Coronary artery (tissue), 2 donors: ENCODE measurements around the gene ZDHHC3.
"Not testable (repeated sequence)": the region's sequence is repeated elsewhere in the genome, so short reads cannot be mapped to it uniquely, and the experiment has no call there.

ENCODE experiments used
- DNase-seq: peaks from one replicate; pipeline ENCODE4 v3.0.0-alpha.2; 2017; ENCODE audit warnings: low spot score
- H3K27ac ChIP-seq, 2 donors: fragments of 200-600 bp; sonication (generic); one replicate each; pipeline ENCODE4 v1.5.1; 2016 to 2019
- H3K4me3 ChIP-seq: fragments of 200-600 bp; sonication (generic); 2 replicates; pipeline ENCODE4 v1.5.1; 2016; ENCODE audit warnings: mild to moderate bottlenecking, moderate library complexity
- TF ChIP-seq, protein P1 (sequence below): fragments of 200-600 bp; sonication (generic); IDR thresholded peaks from one replicate; pipeline ENCODE4 v1.5.1; 2019; ENCODE audit warnings: antibody characterized with exemption

The ZDHHC3 gene

DNA sequence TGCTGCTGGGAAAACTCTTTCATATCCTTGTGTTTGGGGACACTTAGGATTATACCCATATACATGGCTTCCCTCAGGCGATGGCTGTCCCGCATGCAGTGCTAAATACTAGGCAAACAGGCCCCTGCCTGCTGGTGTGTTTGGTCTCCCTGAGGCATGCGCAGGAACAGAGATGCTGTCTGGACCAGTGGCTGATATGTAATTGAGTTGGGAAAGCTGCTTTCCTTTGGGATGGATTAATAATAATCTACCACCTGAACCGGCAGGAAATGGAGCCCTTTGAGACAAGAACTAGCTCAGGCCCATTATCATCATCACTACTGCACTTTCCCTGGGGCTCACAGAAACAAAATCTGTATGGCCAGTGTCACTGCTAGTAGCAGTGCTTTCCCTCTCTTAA, 18.0 kb downstream of the ZDHHC3 start:
- TF ChIP-seq, protein P1, sequence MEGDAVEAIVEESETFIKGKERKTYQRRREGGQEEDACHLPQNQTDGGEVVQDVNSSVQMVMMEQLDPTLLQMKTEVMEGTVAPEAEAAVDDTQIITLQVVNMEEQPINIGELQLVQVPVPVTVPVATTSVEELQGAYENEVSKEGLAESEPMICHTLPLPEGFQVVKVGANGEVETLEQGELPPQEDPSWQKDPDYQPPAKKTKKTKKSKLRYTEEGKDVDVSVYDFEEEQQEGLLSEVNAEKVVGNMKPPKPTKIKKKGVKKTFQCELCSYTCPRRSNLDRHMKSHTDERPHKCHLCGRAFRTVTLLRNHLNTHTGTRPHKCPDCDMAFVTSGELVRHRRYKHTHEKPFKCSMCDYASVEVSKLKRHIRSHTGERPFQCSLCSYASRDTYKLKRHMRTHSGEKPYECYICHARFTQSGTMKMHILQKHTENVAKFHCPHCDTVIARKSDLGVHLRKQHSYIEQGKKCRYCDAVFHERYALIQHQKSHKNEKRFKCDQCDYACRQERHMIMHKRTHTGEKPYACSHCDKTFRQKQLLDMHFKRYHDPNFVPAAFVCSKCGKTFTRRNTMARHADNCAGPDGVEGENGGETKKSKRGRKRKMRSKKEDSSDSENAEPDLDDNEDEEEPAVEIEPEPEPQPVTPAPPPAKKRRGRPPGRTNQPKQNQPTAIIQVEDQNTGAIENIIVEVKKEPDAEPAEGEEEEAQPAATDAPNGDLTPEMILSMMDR = no peak
- Histone ChIP-seq H3K27ac (no peak overlapping the region), H3K4me3 (no peak overlapping the region)
- no peak for DNase-seq

GRCh38 chr3:44955917-44956316, 20.1 kb downstream of the ZDHHC3 start:
- no peak overlapping the region for H3K4me3 ChIP-seq
- TF ChIP-seq, protein P1 = no peak
- no peak overlapping the region for H3K27ac ChIP-seq
- DNase-seq = no peak

GRCh38 chr3:44954962-44955361, 21.0 kb downstream of the ZDHHC3 start:
- no peak for DNase-seq
- TF ChIP-seq, protein P1 = no peak
- Histone ChIP-seq H3K27ac (no peak overlapping the region), H3K4me3 (no peak overlapping the region)

DNA sequence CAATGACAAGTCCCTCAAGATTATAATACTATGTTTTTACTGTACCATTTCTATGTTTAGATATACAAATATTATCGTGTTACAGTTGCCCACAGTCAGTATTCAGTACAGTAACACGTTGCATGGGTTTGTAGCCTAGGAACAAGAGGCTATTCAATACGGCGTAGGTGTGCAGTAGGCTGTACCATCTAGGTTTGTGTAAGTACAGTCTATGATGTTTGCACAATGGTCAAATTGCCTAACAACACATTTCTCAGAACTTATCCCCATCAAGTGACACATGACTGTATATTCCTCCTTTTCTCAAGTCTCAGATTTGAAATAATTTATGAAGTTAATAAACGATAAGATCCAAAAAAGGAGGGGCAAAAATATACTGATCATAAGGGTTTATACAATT, 21.7 kb downstream of the ZDHHC3 start:
- H3K4me3 ChIP-seq = no peak overlapping the region
- no peak for DNase-seq
- TF ChIP-seq, protein P1 = no peak
- H3K27ac ChIP-seq = no peak overlapping the region

- no peak overlapping the region for H3K27ac ChIP-seq
- TF ChIP-seq, protein P1 = no peak
- H3K4me3 ChIP-seq = no peak overlapping the region
- DNase-seq = no peak
These were observed 23.3 kb downstream of the ZDHHC3 start for GRCh38 chr3:44952689-44953088.

DNA sequence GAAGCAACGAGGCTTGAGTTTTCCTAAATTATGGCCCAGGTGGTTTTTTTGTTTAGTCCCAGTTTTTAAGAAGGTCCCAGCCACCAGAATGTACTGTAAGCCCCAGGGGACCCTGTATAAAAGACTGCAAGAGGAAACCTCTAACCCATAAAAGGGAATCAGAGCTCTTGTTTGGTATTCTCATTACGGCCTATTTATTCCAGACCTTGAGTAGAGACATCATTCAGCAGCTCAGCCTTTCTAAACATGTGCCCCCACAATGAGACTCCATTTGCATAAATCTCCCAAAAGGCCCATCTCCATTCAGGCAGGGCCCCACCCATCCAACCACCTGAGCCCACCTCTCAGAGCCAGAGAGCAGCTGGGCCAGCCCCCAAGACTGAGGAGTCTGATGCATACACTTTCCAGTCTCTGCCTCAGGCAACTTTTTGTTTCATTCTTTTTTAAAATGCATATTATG, 25.7 kb downstream of the ZDHHC3 start:
- no peak for DNase-seq
- H3K4me3 ChIP-seq = no peak overlapping the region
- TF ChIP-seq, protein P1 = no peak
- no peak overlapping the region for H3K27ac ChIP-seq

DNA sequence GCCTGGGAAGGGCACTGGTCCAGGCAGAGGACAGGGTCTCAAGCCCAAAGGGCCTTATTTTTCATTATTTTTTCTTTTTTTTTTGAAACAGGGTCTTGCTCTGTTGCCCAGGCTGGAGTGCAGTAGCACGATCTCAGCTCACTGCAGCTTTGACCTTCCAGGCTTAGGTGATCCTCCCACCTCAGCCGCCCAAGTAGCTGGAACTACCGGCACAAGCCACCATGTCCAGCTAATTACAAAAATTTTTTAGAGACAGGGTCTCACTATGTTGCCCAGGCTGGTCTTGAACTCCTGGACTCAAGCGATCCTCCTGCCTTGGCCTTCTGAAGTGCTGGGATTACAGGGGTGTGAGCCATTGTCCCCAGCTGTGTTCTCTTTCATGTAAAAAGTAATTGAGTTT, 26.2 kb downstream of the ZDHHC3 start:
- H3K4me3 ChIP-seq, DNase-seq: not testable (repeated sequence)

DNA sequence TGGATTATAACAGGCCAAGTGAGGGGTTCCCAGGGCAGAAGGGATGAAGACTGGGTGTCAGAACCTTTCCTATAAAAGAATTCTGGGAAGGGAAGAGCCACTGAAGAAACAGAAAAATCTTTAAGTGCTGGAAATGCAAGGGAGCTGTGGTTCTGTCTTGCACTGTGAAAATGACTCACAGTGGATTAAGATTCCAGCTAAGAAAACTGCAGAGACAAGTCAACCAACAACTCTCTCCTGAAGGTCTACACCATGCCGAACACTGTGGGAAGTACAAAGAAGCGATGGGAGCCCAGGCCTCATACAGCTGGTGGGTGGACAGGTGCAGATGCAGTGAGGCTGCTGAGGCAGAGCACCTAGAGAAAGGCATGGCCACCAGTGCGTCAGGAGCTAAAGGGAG, 27.7 kb downstream of the ZDHHC3 start:
- H3K4me3 ChIP-seq = no peak overlapping the region
- DNase-seq = no peak
- TF ChIP-seq, protein P1 = no peak
- H3K27ac ChIP-seq = no peak overlapping the region

More for the DNA sequence above, 26.2 kb downstream of the ZDHHC3 start:
- H3K27ac ChIP-seq = not testable (repeated sequence)
